Pancreas (tissue), 10 donors: ENCODE results near the gene TESMIN. TPM values are rescaled to one million over a fixed set of nuclear protein-coding genes. Genes with fewer than 3 reads are reported as not detected.

Experiments used
- ATAC-seq, 4 donors: fragments of 200-7000 bp; cut with Tn5 transposase; one replicate each; pipeline versions ENCODE4 v1.8.0 to v1.9.1; 2020; ENCODE audit warnings: mild to moderate bottlenecking in 4 of 4, moderate library complexity in 4 of 4
- DNase-seq, 6 donors: peaks; one replicate each; pipeline ENCODE4 v3.0.0-alpha.2; 2020
- FAIRE-seq: peaks from 2 replicates; lab custom pipeline; 2012; peaks lifted over from hg19 to GRCh38; lab: Jason Lieb, UNC
- H3K27ac ChIP-seq, 4 donors: fragments of 200-600 bp; sonication (generic); 1 replicate in 3 of 4; 2 replicates in 1 of 4; pipeline versions ENCODE4 v1.5.0 to v1.8.0; 2020
- H3K27me3 ChIP-seq, 4 donors: fragments of 200-600 bp; one replicate each; pipeline ENCODE4 v1.8.0; 2021
- H3K36me3 ChIP-seq, 3 donors: fragments of 200-600 bp; sonication (generic) in 1 of 3; one replicate each; pipeline versions ENCODE4 v1.5.0 to v1.8.0; 2020 to 2021
- H3K4me1 ChIP-seq, 3 donors: fragments of 200-600 bp; one replicate each; pipeline ENCODE4 v1.8.0; 2021
- H3K4me3 ChIP-seq, 4 donors: fragments of 200-600 bp; sonication (generic) in 2 of 4; one replicate each; pipeline versions ENCODE4 v1.5.0 to v1.8.0; 2020 to 2021
- H3K9me3 ChIP-seq, 4 donors: fragments of 200-600 bp; one replicate each; pipeline ENCODE4 v1.8.0; 2021
- WGBS, 2 donors: extraction: QIAGEN DNeasy Blood & Tissue Kit; methylation state at CpG; one replicate each; pipeline ENCODE4 v1.1.7; 2013; 5-methylcytosine and 5-hydroxymethylcytosine counted together
- intact Hi-C, 3 donors: fragments of 100-400 bp; cut with DNase I; formaldehyde crosslinking; loops; one replicate each; pipeline versions ENCODE4 v1.11.1 to v1.14.2; 2022
- polyA plus RNA-seq, 2 donors: library from polyadenylated mRNA; stranded (reverse); fragments of 200-250 nt; gene quantifications; one replicate each; pipeline ENCODE4 v1.2.3, GENCODE V29; 2013
- total RNA-seq, 6 donors: library from RNA; stranded (reverse); fragmentation: NEBNext Ultra II Directional in 4 of 6; extraction: Animal tissue kit (Norgen Biotek cat#: 25700) in 4 of 6; gene quantifications; one replicate each; pipeline versions ENCODE4 v1.2.1 to v1.2.4, GENCODE V29; 2021 to 2023
- TF ChIP-seq, protein P1 (sequence below), 4 donors: fragments of 200-600 bp; sonication (generic) in 3 of 4; IDR thresholded peaks; one replicate each; pipeline versions ENCODE4 v1.5.0 to v1.8.0; 2021; ENCODE audit warnings: antibody characterized with exemption in 4 of 4
- donor health status: healthy with polysubstance abuse.
- donor health status: DM: no; HTN: no; CAD: no; lungs with moderate emphysema.
- donor health status: DM: no; HTN: no; CAD: no.
- donor health status: control.
- donor health status: control.
- donor health status: Bipolar disorder and iron deficiency.
- donor health status: DM: yes; HTN: yes; CAD: no.
- donor health status: DM: no; HTN: no; CAD: no.
- donor health status: DM: no; HTN: no; CAD: no.
- donor health status: DM: yes; HTN: yes; CAD: no.

TESMIN gene
- total and polyA plus RNA-seq, 8 donors: 1.4 to 3.6 (median 1.9) TPM

DNA sequence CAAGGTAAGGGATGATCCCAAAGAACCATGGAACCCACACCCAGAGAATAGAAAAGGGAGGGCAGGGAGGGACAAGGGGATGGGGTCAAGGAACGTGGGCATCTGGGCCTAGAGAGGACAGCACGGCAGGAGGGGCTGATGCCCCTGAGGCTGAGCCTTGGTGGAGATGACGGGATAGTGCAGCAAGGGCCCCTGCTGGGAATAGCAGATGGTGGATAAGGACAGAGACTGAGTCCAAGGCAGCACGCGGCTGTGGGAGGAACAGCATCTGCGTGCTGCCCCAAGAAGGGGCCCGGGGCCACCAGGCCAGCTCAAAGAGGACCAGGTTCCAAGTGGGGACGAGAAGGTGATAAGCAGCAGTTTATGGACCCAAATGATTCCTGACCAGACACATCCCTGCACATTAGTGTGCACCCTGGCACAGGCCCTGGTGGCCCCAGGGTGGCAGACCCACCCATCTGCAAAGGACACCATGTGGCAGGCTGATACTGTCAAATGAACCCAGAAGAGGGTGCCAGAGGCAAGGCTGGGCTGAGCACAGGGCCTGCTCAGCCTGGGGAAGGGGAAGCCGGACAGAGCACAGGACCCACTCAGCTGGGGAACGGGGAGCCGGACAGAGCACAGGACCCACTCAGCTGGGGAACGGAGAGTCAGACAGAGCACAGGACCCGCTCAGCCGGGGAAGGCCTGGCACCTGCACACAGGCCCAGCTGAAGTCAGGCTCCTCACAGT lies 12.8 kb upstream of the TESMIN start:
- no peak overlapping the region for H3K4me3 ChIP-seq
- FAIRE-seq (no peak), ATAC-seq (peak in 1 of 4 donors; percentile 12), DNase-seq (no peak)
- H3K36me3 ChIP-seq: peaks cover 0 to 58% (median 0%) of the 10 kb centered on the region in 3 donors
- no peaks in the 10 kb centered on the region for H3K4me1 ChIP-seq
- WGBS, 2 donors: 86 to 89% methylated on average over 13 to 14 of the region's 14 CpGs
- no peak overlapping the region for H3K27ac ChIP-seq
- no peaks in the 10 kb centered on the region for H3K27me3 ChIP-seq
- H3K9me3 ChIP-seq: no peaks in the 10 kb centered on the region
- TF ChIP-seq, protein P1, sequence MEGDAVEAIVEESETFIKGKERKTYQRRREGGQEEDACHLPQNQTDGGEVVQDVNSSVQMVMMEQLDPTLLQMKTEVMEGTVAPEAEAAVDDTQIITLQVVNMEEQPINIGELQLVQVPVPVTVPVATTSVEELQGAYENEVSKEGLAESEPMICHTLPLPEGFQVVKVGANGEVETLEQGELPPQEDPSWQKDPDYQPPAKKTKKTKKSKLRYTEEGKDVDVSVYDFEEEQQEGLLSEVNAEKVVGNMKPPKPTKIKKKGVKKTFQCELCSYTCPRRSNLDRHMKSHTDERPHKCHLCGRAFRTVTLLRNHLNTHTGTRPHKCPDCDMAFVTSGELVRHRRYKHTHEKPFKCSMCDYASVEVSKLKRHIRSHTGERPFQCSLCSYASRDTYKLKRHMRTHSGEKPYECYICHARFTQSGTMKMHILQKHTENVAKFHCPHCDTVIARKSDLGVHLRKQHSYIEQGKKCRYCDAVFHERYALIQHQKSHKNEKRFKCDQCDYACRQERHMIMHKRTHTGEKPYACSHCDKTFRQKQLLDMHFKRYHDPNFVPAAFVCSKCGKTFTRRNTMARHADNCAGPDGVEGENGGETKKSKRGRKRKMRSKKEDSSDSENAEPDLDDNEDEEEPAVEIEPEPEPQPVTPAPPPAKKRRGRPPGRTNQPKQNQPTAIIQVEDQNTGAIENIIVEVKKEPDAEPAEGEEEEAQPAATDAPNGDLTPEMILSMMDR (IDR thresholded peaks at IDR 0.05): no peak
- intact Hi-C loops: no loop called here

DNA sequence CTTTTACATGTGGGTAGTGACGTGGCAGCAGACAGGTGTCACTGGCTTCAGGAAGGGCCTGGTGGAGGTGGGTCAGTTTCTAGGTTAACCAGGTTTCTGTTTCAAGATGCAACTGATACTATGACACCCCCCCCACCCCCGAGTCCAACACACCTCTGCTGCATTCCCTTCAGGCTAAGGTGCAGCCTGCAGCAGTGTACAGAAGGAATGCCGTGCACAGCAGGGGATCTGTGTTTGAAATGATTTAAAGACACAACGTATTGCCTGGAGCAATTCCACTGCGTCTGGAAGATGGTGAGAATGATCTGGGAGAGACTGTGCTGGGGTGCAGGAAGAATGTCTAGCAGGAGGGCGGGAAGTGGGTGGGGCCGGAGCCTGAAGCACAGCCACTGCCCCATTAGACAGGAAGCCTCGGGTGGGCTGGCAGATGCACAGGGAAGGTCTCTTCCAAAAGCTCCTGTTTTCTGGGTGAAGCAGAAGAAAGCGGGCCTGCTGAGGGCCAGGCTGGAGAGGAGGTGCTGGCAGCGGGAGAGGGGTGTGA lies 11.9 kb upstream of the TESMIN start:
- FAIRE-seq (no peak), DNase-seq (no peak), ATAC-seq (no peak)
- no peaks in the 10 kb centered on the region for H3K27me3 ChIP-seq
- H3K9me3 ChIP-seq: no peaks in the 10 kb centered on the region
- TF ChIP-seq, protein P1 (IDR thresholded peaks at IDR 0.05): no peak
- H3K4me3 ChIP-seq: no peak overlapping the region
- peaks cover 0 to 66% (median 6%) of the 10 kb centered on the region in 3 donors for H3K36me3 ChIP-seq
- H3K27ac ChIP-seq: no peak overlapping the region
- H3K4me1 ChIP-seq: no peaks in the 10 kb centered on the region
- intact Hi-C loops: no loop called here
- WGBS, 2 donors: 78 to 88% methylated on average over 10 of the region's 10 CpGs

DNA sequence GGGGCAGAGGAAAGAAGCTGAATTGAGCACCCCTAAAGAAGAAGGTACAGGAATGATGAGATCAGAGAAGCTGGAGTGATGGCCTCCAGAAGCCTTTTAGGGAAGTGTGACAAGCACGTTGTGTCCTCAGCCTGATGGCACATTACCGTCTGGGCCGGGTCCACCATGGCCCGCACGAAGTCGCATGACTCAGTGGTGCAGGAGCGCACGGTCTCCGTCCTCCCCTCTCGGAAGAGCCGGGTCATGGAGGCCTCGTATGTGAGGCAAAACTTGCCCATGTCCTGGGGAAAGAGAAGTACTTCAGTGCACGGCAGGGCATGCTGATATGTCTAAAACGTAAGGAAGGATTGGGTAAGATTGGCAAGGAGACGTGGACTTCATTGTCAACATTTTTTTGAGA lies 11.2 kb upstream of the TESMIN start:
- FAIRE-seq: no peak
- H3K36me3 ChIP-seq: peaks cover 0 to 70% (median 6%) of the 10 kb centered on the region in 3 donors
- intact Hi-C loops: no loop called here

DNA sequence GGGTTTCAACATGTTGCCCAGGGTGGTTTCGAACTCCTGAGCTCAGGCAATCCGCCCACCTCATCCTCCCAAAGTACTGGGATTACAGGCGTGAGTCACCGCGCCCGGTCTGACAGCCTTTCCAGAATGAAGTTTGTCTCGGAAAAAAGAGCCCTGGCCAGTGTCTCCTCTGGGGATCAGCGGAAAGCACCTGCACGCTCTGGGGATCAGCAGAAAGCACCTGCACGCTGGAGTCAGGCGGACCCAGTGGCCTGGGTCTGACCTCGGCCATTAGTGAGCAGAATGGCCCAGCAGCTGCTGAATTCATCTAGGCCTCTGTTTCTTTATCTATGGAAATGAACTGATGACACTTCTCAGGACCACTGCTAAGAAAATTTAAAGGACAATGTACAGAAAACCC lies 10.5 kb upstream of the TESMIN start:
- H3K9me3 ChIP-seq: no peaks in the 10 kb centered on the region
- DNase-seq (no peak), ATAC-seq (no peak), FAIRE-seq (no peak)
- H3K4me3 ChIP-seq: no peak overlapping the region
- peaks cover 0 to 69% (median 6%) of the 10 kb centered on the region in 3 donors for H3K36me3 ChIP-seq
- 84 to 85% methylated on average over 12 of the region's 12 CpGs for whole genome bisulfite sequencing, 2 donors
- H3K27me3 ChIP-seq: no peaks in the 10 kb centered on the region
- intact Hi-C loops: no loop called here
- H3K4me1 ChIP-seq: no peaks in the 10 kb centered on the region
- no peak overlapping the region for H3K27ac ChIP-seq
- TF ChIP-seq, protein P1 (IDR thresholded peaks at IDR 0.05): no peak

More for the DNA sequence above, 11.2 kb upstream of the TESMIN start:
- Histone ChIP-seq H3K27ac (no peak overlapping the region), H3K27me3 (no peaks in the 10 kb centered on the region), H3K4me1 (no peaks in the 10 kb centered on the region), H3K4me3 (no peak overlapping the region), H3K9me3 (no peaks in the 10 kb centered on the region)
- no peak for DNase-seq
- no peak for ATAC-seq
- TF ChIP-seq, protein P1 (IDR thresholded peaks at IDR 0.05): no peak
- WGBS, 2 donors: 86 to 88% methylated on average over 15 of the region's 15 CpGs

DNA sequence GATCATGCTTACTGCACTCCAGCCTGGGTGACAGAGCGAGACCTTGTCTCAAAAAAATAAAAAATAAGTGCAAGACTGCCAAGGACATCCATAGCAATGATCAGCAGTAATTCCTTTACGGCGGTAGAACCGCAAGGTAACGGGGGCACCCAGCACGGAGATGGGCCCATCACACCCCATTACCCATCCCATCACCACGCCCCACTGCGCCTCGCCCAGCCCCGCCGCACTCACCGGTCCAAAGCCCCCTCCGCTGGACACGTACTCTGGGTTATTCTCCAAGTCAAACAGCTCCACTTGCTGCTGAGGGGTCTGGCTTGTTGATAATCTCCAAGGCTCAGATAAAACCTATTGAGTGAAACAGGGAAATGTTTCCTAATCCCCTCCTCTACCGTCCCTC lies 8.7 kb upstream of the TESMIN start:
- no peak for FAIRE-seq
- Histone ChIP-seq H3K4me1 (no peaks in the 10 kb centered on the region), H3K27me3 (no peaks in the 10 kb centered on the region), H3K27ac (no peak overlapping the region), H3K36me3 (peaks cover 0 to 72% (median 11%) of the 10 kb centered on the region in 3 donors), H3K4me3 (no peak overlapping the region), H3K9me3 (no peaks in the 10 kb centered on the region)
- 89 to 93% methylated on average over 15 of the region's 15 CpGs for WGBS, 2 donors
- intact Hi-C loops: no loop called here
- ATAC-seq: no peak
- TF ChIP-seq, protein P1 (IDR thresholded peaks at IDR 0.05): no peak
- DNase-seq: no peak
